GM11168 (cell line): ENCODE results near the gene TOR2A.

ENCODE experiments used
- in situ Hi-C: fragments of 300-500 bp; cut with MboI; formaldehyde crosslinking; loops from one replicate; pipeline ENCODE4 v1.12.0; 2022; ENCODE audit warnings: low sequenced_read_pairs; ENCODE audit not compliant: unreplicated experiment

The TOR2A gene

DNA sequence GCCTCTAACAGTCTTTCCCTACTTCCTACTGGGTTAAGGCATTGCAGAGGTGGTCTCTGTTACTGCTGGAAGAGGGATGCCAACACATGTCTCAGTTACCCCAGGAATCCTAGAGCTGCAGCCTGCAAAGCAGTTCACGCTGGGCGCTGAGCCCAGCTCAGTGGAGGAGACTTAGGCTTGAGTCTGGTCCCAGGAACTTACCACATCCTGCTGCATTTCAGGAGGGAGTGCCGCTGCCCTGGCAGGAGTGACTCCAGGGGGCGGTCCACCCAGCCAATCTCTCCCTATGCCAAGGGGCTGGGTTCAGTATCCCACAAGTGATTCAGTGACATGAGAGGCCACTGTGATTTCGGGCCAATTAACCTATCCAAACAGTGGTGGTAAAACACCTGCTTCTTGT is 11.7 kb downstream of the TOR2A start:
- in situ Hi-C loops = no loop called here

DNA sequence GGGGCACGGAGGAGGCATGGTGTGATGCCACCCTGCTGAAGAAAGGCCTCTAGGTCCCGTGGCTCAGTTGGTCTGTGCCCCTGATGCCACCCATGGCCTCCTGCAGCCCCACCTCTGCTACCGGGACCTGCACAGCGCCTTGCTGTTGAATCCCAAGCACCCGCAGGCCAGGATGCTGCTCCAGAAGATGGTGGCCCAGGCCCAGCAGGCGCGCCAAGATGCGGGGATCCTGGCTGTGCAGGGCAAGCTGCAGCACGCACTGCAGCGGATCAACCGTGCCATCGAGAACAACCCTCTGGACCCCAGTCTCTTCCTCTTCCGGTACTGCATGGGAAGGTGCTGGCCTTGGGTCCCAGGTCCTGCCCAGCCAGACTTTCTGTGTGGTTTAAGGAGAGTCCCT is 12.1 kb downstream of the TOR2A start:
- in situ Hi-C loops = no loop called here

DNA sequence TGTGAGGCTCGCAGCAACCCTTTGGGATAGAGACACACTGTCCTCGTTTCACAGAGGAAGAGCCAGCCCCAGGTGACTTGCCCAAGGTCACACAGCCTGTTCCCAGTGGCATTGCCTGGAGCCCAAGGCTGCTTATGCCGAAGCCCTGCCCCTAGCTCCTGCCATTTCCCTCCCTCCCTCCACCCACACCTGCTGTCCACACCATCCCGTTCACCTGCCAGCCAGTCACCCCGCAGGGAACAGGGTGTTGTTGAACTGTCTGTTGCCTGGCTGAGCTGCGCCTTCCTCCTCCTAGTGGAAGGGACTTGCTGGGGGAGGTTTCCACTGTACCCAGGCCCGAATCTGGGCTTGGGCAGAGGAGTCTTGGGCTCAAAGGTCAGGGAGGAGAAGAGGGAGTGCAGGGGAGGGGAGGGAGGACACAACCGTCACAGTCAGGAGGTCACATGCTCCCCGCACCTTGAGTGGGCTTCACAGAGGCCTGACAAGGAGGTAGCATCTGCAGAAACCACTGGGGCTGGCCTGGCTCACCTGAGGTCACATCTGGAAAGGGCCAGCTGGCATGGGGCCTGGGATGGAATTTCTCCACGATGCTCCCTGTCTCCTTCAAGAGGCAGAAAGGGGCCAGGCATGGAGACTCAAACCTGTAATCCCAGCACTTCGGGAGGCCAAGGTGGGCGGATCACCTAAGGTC is 12.9 kb downstream of the TOR2A start:
- in situ Hi-C loops = no loop called here

DNA sequence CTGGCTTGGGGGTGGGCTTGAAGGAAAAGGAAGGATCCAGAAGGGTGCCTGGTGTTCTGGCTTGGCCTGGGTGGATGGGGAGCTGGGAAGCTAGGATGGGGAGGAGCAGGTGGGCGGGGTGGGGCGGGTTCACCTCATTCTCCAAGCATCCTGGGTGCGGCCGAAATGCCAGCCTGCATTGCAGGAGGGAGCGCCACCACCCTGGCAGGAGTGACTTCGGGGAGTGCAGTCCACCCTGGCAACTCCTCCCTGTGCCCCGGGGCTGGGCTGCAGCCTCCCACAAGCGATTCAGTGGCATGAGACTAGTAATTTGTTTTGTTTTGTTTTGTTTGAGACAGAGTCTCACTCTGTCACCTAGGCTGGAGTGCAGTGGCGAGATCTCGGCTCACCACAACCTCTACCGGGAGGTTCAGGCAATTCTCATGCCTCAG is 13.7 kb downstream of the TOR2A start:
- in situ Hi-C loops = no loop called here

DNA sequence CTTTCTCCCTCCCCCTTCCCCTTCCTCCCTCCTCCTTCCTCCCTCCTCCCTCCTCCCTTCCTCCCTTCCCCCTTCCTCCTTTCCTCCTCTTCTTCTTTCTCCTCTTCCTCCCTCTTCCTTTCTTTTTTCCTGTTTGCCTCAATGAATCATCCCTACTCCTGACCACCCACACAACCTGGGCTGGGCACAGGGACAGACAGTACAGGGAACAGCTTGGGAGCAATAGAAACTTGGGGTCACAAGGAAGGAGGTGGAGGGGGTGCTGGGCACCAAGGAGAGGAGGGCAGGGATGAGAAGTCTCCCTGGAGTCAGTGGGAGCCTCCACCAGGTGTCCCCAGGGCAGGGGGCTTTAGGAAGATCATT is 14.2 kb downstream of the TOR2A start:
- in situ Hi-C loops = no loop called here

DNA sequence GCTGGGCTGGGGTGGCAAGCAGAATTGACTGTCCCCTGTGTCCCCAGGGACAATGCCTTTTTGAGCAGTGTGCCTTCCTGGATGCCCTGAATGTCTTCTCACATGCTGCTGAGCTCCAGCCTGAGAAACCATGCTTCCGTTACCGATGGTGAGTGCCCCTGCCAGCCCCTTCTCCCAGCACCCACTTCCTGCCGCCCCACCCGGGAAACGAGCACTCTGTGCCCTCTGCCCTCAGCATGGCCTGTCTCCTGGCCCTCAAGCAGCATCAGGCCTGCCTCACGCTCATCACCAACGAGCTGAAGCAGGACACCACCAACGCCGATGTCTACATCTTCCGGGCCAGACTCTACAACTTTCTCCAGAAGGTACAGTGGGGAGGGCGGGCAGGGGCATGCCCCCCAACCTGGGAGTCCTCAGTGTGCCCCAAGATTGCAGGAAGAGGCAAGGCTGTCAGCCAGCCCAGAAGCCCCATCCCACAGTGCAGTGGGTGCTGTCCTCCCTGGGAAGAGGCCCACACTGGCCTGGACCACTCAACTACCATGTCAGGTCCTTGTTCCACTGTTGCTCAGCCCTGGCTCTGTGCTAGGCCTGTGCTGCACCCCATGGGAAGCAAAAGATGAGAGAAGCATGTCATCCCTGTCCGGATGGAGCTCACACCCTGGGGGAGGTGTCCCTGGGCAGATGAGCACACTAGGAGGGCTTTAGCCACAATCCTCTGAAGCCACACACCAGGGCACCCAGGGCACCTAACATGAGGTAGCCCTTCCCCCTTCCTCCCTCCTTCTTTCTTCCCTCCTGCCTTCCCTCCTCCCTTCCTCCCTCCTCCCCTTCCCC is 14.8 kb downstream of the TOR2A start:
- in situ Hi-C loops = no loop called here

DNA sequence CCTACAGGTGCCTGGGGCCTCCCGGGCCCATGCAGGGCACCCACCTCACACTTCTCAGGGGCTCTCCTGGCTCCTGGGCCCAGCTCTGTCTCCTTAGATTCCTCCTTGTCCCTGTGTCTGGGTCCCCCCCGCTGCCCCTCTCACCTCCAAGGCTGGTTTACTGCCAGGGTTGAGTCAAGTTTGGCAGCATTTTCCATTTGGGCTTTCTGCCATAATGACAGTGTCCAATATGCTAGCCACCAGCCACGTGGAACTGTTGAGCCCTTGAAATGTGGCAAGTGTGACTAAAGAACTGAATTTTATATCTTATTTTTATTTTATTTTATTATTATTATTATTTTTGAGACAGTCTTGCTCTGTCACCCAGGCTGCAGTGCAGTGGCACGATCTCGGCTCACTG is 17.3 kb downstream of the TOR2A start:
- in situ Hi-C loops = no loop called here

DNA sequence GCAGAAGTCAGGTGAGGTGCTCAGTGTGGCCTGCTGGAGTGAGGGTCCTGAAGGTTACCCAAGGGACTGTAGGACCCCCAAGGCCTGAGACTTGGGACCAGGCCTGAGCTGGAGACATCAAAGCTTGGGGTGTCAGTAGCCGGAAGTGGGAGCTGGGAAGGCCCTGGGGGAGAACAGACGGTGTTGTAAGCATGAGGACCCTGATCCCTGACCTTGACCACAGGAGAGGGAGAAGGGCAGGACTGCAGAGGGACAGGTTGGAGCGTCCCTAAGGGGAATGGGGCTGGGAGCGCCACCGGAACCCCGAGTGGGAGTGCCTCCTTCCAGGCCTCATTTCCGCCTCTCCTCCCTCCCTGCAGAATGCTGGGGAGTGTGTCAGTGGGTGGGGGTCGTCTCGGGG is 18.7 kb downstream of the TOR2A start:
- in situ Hi-C loops = no loop called here

DNA sequence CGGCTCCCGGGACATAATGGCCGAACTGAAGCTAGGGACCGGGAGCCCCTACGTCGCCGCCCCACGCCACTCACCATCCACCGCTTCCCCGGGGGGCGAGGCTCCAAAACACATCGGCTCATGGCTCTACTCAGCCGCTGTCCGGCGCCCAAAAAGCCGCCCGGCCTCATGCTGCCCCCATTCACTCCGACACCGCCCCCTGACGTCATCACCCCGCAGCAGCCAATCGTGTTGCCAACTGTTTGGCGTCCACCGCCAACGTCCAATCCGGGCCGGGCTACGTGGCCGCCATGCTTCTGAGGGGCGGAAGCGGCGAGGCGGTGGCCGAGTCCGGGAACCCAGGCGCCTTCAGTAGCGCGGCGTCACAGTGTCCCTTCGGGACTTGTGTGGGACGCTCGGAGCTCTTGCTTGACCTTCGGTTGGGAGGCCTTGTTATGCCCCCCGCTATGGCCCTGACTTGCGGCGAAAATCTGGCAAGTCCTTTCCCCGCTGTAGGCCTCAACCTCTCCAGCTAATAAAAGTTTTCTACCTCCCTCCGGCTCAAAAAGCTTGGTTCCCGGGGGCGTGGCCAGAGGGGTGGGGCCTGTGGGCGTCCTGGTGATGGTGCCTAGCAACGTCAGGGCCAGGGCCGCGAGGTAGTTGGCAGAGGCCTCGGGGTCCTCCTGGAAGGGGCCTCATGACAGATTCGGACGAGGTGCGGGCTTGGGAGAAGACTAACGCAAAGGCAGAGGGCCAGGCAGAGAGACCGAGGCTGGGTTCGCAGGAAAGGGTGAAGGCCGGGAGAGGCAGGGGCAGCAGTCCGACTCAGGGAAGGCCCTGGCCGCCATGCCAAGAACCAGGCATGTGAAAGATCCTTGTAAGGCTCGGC is 19.4 kb downstream of the TOR2A start, which contains the start of the genes PTRH1 and TTC16:
Gene PTRH1, minus strand, starts transcription at position 194 of the 868 bp plus-strand sequence. Its CDS starts 24 bp downstream, at position 170.
Gene TTC16, plus strand, starts transcription at position 610 of the 868 bp plus-strand sequence. Its CDS starts 67 bp downstream, at position 677.
- in situ Hi-C loops = no loop called here

DNA sequence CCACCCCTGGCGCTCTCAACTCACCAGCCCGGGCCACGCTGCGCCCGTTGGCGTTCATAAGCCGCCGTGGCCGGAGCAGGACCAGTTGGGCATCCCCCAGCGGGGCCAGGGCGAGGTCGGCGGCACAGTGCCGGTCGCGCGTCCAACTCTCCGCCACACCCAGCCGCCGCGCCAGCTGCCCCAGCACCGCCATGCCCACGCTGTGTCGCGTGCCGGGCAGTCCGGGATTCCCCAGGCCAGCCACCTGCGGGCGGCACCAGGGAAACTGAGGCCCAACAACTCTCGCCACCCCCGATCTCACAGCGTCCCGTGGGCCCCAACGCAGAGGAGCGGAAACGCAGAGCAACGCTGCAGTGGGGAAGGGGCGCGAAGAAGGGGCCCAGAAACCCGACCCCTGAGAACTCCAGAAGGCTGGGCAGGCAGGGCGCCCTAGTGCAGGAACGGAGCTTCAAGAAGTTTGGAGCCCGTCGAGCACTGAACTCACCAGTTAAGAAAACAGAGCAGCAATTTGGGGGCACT is 20.1 kb downstream of the TOR2A start:
- in situ Hi-C loops = no loop called here

DNA sequence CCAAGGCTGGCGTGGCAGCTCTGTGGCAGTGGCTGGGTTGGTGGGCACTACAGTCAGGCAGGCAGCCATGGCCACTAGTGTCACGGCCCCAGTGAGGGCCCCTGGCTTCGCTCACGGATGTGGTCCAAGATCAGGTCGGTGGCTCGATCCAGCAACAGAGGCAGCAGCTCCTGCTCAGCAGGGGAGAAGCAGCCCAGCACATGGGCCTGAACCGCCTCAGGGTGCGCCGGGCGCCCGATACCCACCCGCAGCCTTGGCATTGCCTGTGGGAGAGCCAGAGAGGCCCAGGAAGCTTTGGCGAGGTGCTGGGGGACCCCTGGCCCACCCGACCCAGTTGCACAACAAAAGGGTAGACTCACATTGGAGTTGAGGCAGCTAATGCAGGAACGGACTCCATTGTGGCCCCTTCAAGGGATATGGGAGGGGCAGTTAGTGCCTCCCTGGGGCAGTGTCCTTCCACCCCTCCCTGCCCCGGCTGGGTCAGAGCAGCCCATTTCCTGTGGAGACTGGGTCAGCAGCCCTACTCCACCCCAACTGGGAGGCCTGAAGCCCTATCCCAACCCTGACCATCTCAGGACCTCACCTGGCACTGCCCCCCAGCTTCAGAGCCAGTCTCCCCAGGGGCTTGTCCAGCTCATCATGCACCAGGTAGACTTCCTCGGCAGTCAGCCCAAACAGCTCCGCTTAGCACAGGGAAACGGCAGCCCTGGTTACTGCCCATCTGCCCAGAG is 20.9 kb downstream of the TOR2A start:
- in situ Hi-C loops = no loop called here

DNA sequence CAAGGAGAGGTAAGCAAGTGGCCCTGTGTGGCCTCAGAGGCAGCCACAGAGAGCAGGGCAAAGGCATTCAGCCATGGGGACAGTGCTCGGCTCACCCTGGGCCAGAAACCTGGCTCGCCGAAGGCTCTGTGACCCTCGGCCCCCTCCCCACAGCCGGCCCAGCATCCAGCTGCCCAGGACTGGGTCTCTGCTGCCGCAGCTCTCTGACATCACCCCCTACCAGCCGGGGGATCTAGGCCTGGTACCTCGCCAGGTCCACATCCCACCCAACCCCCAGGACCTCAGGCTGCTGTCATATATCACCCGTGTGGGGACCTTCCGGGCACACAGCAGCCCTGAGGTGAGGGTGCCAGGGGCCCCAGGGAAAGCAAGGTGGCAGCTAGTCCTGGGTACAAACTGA is 22.2 kb downstream of the TOR2A start:
- in situ Hi-C loops = no loop called here

DNA sequence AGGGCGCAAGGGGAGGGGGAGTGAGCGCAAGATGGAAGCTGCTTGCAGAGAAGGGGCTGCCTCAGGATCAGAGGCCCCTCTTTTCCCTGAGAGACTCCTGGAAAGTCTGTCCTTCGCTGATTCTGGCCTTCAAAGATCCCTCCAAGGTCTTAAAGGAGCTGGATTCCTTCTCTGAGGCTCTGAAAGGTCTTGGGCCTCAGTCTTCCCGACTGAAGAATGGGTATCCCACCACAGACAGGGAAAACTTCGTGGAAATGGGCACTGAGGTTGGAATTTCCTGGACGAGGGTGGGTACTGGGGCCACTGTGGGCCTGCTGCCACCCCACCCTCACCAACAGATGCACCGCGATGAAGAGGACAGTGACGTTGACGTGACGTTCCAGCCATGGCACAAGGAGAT is 22.7 kb downstream of the TOR2A start:
- in situ Hi-C loops = no loop called here

DNA sequence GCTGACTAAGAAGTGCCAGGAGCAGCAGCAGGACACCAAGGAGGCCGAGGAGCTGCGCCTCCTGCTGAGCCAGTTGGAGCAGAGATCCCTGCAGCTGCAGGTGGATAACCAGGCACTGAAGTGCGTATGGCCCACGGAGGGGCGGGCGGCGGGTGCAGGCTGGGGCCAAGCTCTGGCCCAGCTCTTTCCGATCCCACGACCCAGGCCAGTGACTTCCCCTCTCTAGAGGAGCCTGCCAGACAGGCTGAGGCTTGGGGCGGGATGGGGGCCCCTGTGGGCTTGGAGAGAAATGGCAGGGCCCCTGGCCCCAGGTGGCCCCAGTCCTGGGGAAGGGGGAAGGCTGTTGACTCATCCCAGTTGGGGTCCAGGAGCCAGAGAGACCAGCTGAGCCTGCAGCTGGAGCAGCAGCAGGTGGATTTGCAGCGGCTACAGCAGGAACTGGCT is 23.2 kb downstream of the TOR2A start:
- in situ Hi-C loops = no loop called here

DNA sequence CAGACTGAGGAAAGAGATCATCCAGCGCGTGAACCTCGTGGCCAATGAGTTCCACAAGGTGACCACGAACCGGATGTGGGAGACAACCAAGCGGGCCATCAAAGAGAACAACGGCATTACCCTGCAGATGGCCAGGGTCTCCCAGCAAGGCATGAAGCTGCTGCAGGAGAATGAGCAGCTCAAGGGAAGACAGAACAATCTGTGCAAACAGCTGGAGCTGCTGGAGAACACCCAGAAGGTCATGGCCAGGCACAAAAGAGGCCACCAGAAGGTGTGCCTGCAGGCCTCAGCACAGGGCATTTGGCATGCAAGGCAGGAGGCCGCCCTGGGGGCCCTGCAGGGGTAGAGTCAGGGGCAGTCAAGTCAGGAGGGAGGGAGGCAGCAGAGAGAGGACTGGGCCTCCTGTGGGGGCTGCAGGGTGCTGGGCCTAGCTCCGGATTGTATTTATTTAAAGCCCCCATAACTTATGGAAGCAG is 23.8 kb downstream of the TOR2A start:
- in situ Hi-C loops = no loop called here

DNA sequence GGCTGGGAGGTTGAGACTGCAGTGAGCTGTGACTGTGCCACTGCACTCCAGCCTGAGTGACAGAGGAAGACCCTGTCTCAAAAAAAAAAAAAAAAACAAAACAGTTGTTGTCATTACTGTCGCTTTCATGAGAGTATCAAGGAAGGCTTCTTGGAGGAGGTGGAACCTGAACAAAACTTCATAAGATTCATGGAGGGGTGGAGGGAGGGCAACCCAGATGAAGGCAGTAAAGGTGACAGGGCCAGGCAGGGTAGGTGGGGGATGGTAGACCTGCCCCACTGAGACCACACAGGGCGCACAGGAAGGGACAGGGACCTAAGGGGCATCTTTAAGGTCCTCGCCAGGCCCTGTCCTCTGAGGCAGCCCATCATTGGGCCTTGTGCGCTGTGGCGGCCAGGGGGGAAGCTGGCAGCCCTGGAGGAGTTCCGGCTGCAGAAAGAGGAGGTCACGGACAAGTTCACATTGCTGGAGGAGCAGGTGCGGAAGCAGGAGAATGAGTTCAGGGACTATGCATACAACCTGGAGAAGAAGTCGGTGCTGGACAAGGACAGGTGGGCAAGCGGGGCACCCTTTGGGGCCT is 24.8 kb downstream of the TOR2A start:
- in situ Hi-C loops = no loop called here

DNA sequence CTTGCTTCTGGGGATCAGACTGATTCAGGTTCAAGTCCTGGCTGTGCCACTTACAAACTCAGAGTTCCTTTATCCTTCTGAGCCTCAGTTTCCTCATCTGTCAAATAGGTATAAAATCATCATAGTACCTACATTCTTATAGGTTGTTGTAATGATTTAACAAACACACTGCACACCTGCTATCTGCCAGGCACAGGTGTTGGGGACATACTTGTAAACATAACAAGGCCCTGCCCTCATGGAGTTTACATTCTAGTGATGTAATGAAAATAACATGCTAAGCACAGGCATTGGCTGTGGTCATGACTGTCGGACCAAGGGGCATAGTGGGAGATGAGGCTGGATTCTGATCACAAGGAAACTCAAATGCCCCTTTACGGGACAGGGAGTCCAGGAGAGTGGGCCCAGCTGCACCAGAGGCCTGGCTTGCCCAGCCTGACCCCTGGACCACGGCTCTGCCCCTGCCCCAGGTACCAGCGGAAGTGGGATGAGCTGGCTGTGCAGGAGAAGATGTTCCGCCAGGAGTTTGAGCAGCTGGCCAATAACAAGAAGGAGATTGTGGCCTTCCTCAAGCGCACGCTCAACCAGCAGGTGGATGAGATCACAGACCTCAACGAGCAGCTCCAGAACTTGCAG is 26.0 kb downstream of the TOR2A start:
- in situ Hi-C loops = no loop called here

DNA sequence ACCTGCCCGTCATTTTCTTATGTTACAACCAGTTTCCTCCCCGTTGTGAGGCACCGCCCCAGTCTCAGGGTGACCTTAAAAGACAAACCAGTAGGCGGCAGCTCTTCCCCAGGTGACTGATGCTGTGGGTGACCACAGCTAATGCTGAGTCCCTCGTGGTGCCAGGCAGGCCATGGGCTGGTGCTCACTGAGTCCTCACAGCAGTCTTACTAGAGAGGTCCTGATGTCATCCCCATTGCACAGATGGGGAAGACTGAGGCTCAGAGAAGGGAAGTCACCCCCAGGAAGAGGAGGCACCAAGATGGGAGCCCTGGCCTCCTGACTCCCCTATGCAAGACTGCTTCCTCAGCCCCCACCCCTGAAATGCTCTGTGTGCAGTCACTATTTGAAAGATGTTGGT is 27.3 kb downstream of the TOR2A start:
- in situ Hi-C loops = no loop called here

DNA sequence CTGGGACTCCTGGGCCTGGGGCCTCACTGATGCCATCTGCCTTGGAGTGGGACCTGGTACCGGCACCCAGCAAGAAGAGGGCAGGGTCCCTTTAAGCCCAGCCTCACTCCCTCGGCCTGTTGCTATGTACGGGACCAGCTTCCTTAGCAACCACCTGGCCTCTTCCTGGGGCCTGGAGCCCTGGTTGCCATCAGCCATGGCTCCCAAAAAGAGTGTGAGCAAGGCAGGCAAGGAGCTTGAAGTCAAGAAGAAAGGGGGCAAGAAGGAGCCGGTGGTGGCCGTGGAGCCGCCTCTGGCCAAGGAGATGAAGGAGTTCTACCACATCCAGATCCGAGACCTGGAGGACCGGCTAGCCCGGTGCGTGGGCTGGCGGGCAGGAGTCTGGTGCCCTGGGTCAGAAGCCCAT is 28.3 kb downstream of the TOR2A start, which contains the start of gene CFAP157:
Gene CFAP157, plus strand, starts transcription at position 153 of the 406 bp plus-strand sequence. Its CDS starts 44 bp downstream, at position 197.
- in situ Hi-C loops = no loop called here
